GM23338 (cell line): Measurements from ENCODE around the gene SH3GL3. TPM values are rescaled to one million over a fixed set of nuclear protein-coding genes. Genes with fewer than 3 reads are reported as not detected.

Source experiments
- ATAC-seq: fragments of 200-7000 bp; cut with Tn5 transposase; 3 replicates; pipeline ENCODE4 v1.9.1; 2020
- DNase-seq: peaks from one replicate; pipeline ENCODE4 v3.0.0-alpha.2; 2015; ENCODE audit warnings: low spot score
- H2AFZ ChIP-seq: fragments of 200-600 bp; sonication (generic); 2 replicates; pipeline ENCODE4 v1.8.0; 2016; ENCODE audit warnings: antibody characterized with exemption, mild to moderate bottlenecking, moderate library complexity
- H3F3A ChIP-seq: fragments of 200-600 bp; sonication (generic); replicated peaks from 2 replicates; pipeline ENCODE4 v1.8.0; 2017; ENCODE audit warnings: antibody characterized with exemption, mixed run types, low read depth
- H3K27ac ChIP-seq: fragments of 200-600 bp; sonication (generic); 2 replicates; pipeline ENCODE4 v1.6.1; 2016; ENCODE audit warnings: low read depth
- H3K27me3 ChIP-seq: fragments of 200-600 bp; sonication (generic); 2 replicates; pipeline ENCODE4 v1.8.0; 2016; ENCODE audit warnings: mild to moderate bottlenecking, mixed run types, moderate library complexity; ENCODE audit not compliant: insufficient read depth
- H3K36me3 ChIP-seq: fragments of 200-600 bp; sonication (generic); 2 replicates; pipeline ENCODE4 v1.8.0; 2016; ENCODE audit warnings: mild to moderate bottlenecking; ENCODE audit not compliant: insufficient read depth
- H3K4me1 ChIP-seq: fragments of 200-600 bp; sonication (generic); 2 replicates; pipeline ENCODE4 v1.8.0; 2016; ENCODE audit warnings: mild to moderate bottlenecking, moderate library complexity; ENCODE audit not compliant: insufficient read depth
- H3K4me2 ChIP-seq: fragments of 200-600 bp; sonication (generic); 2 replicates; pipeline ENCODE4 v1.7.1; 2017; ENCODE audit warnings: mixed run types
- H3K4me3 ChIP-seq: fragments of 200-600 bp; sonication (generic); 2 replicates; pipeline ENCODE4 v1.6.1; 2016; ENCODE audit warnings: mixed run types
- H3K79me2 ChIP-seq: fragments of 200-600 bp; sonication (generic); replicated peaks from 2 replicates; pipeline ENCODE4 v1.8.0; 2017; ENCODE audit warnings: mild to moderate bottlenecking; ENCODE audit not compliant: insufficient read depth
- H3K9me2 ChIP-seq: fragments of 200-600 bp; sonication (generic); 2 replicates; pipeline ENCODE4 v1.8.0; 2017; ENCODE audit not compliant: insufficient read depth
- H4K20me1 ChIP-seq: fragments of 200-600 bp; sonication (generic); replicated peaks from 2 replicates; pipeline ENCODE4 v1.8.0; 2017; ENCODE audit warnings: mild to moderate bottlenecking; ENCODE audit not compliant: insufficient read depth
- H3K27ac Mint-ChIP-seq: 2 replicates; pipeline ENCODE4 v1.8.0; 2020; ENCODE audit warnings: inconsistent platforms, mild to moderate bottlenecking, moderate library complexity, mixed read lengths
- H3K27me3 Mint-ChIP-seq: 3 replicates; pipeline ENCODE4 v1.8.0; 2022; ENCODE audit warnings: low read depth, mild to moderate bottlenecking, moderate library complexity, mixed read lengths, inconsistent platforms; ENCODE audit not compliant: insufficient read depth, poor library complexity
- H3K36me3 Mint-ChIP-seq: 3 replicates; pipeline ENCODE4 v1.8.0; 2021; ENCODE audit warnings: low read depth, mild to moderate bottlenecking, inconsistent platforms, moderate library complexity, mixed read lengths
- H3K4me1 Mint-ChIP-seq: 3 replicates; pipeline ENCODE4 v1.8.0; 2020; ENCODE audit warnings: mild to moderate bottlenecking, inconsistent platforms, mixed read lengths
- H3K4me3 Mint-ChIP-seq: 3 replicates; pipeline ENCODE4 v1.8.0; 2021; ENCODE audit warnings: moderate library complexity, mild to moderate bottlenecking, inconsistent platforms, mixed read lengths
- H3K9me3 Mint-ChIP-seq: 3 replicates; pipeline ENCODE4 v1.8.0; 2020; ENCODE audit warnings: moderate library complexity, mild to moderate bottlenecking, inconsistent platforms, mixed read lengths
- CREB1 ChIP-seq: fragments of 250-450 bp; sonication (Bioruptor Pico); IDR thresholded peaks from 2 replicates; pipeline ENCODE4 v1.5.0; 2020; ENCODE audit warnings: low read depth, mild to moderate bottlenecking, moderate library complexity
- CTCF ChIP-seq, 2 experiments: fragments of 200-600 bp in 1 of 2; sonication (generic) in 1 of 2; conservative IDR thresholded peaks; 2 replicates each; pipeline versions ENCODE4 v1.5.1 to v1.6.1; 2016 to 2017; ENCODE audit warnings: antibody characterized with exemption in 2 of 2, low read depth in 2 of 2, mild to moderate bottlenecking in 2 of 2, moderate library complexity in 1 of 2
- ETS1 ChIP-seq: IDR thresholded peaks from 2 replicates; pipeline ENCODE4 v1.6.1; 2016; ENCODE audit warnings: antibody characterized with exemption
- EZH2 ChIP-seq: fragments of 200-600 bp; sonication (generic); IDR thresholded peaks from one replicate; pipeline ENCODE4 v1.8.0; 2017; ENCODE audit warnings: antibody characterized with exemption, mild to moderate bottlenecking, low read depth; ENCODE audit not compliant: unreplicated experiment
- JUNB ChIP-seq: IDR thresholded peaks from one replicate; pipeline ENCODE4 v1.6.1; 2016; ENCODE audit warnings: antibody characterized with exemption; ENCODE audit not compliant: unreplicated experiment
- NANOG ChIP-seq: IDR thresholded peaks from 2 replicates; pipeline ENCODE4 v1.6.1; 2016; ENCODE audit warnings: antibody characterized with exemption, borderline replicate concordance
- POLR2AphosphoS5 ChIP-seq: IDR thresholded peaks from 2 replicates; pipeline ENCODE4 v1.6.1; 2016; ENCODE audit warnings: antibody characterized with exemption, low read depth
- STAT1 ChIP-seq: IDR thresholded peaks from one replicate; pipeline ENCODE4 v1.6.1; 2016; ENCODE audit warnings: antibody characterized with exemption; ENCODE audit not compliant: unreplicated experiment
- ZNF114 ChIP-seq: fragments of 250-450 bp; sonication (Bioruptor Pico); IDR thresholded peaks from 2 replicates; pipeline ENCODE4 v1.5.0; 2020; ENCODE audit warnings: mild to moderate bottlenecking, moderate library complexity
- ZNF331 ChIP-seq: fragments of 250-450 bp; sonication (Bioruptor Pico); IDR thresholded peaks from 2 replicates; pipeline ENCODE4 v1.5.0; 2020; ENCODE audit warnings: low read depth, mild to moderate bottlenecking, moderate library complexity
- ZNF462 ChIP-seq: fragments of 250-450 bp; sonication (Bioruptor Pico); IDR thresholded peaks from 2 replicates; pipeline ENCODE4 v1.5.0; 2020; ENCODE audit warnings: mild to moderate bottlenecking, moderate library complexity
- polyA plus RNA-seq: library from polyadenylated mRNA; unstranded; fragments of >200 nt; fragmentation: Nextera tagmentation; extraction: Ambion mirVana; gene quantifications from 2 replicates; pipeline ENCODE4 v1.2.1, GENCODE V29; 2016
- total RNA-seq: library from RNA; depleted of rRNA; stranded (reverse); fragments of >200 nt; shearing (Covaris generic); gene quantifications from 2 replicates; pipeline ENCODE4 v1.2.3, GENCODE V29; 2014

The SH3GL3 gene
- total and polyA plus RNA-seq, 2 experiments from 2014 or later, result 15.9 to 21.1 TPM

GRCh38 chr15:83578691-83579090, 131.6 kb downstream of the SH3GL3 start:
- Histone ChIP-seq H3K4me3 (no peak overlapping the region), H3K79me2 (no peaks in the 10 kb centered on the region), H3K27ac (no peak overlapping the region), H4K20me1 (no peaks in the 10 kb centered on the region), H2AFZ (no peak overlapping the region), H3K27me3 (no peaks in the 10 kb centered on the region), H3K4me1 (no peaks in the 10 kb centered on the region), H3F3A (no peaks in the 10 kb centered on the region), H3K9me2 (peaks cover 3% of the 10 kb centered on the region; the same call in 1 of the 2 replicates), H3K36me3 (no peaks in the 10 kb centered on the region), H3K4me2 (no peak overlapping the region)
- ATAC-seq, result no peak
- TF ChIP-seq EZH2 (no peak), NANOG (no peak), ZNF462 (CRISPR knock-in tag) (no peak), ZNF331 (CRISPR knock-in tag) (no peak), STAT1 (no peak), JUNB (no peak), ETS1 (no peak), ZNF114 (CRISPR knock-in tag) (no peak), POLR2AphosphoS5 (no peak), CTCF (conservative IDR thresholded peaks at IDR 0.05; ENCODE audit: low read depth in 2 of 2) (no peak), CREB1 (CRISPR knock-in tag) (no peak)
- no peak overlapping the region for H3K27ac Mint-ChIP-seq
- H3K9me3 Mint-ChIP-seq, result no peaks in the 10 kb centered on the region
- DNase-seq, result no peak
- H3K27me3 Mint-ChIP-seq, result peaks cover 7% of the 10 kb centered on the region
- no peaks in the 10 kb centered on the region for H3K36me3 Mint-ChIP-seq
- no peaks in the 10 kb centered on the region for H3K4me1 Mint-ChIP-seq
- no peak overlapping the region for H3K4me3 Mint-ChIP-seq
